Vagina (tissue), 2 donors: ENCODE results near the gene TNS1. TPM values are rescaled to one million over a fixed set of nuclear protein-coding genes. Genes with fewer than 3 reads are reported as not detected.

Experiments
- DNase-seq, 2 donors: peaks; one replicate each; pipeline ENCODE4 v3.0.0-alpha.2; 2017; ENCODE audit errors: extremely low spot score in 2 of 2
- H3K27ac ChIP-seq: fragments of 200-600 bp; sonication (generic); one replicate; pipeline ENCODE4 v1.5.1; 2019
- H3K27me3 ChIP-seq: fragments of 200-600 bp; sonication (generic); one replicate; pipeline ENCODE4 v1.5.1; 2019
- H3K36me3 ChIP-seq, 2 donors: fragments of 200-600 bp; sonication (generic); one replicate each; pipeline ENCODE4 v1.5.1; 2017 to 2019
- H3K4me1 ChIP-seq: fragments of 200-600 bp; sonication (generic); one replicate; pipeline ENCODE4 v1.5.1; 2019
- H3K4me3 ChIP-seq, 2 donors: fragments of 200-600 bp; sonication (generic); 1 replicate in 1 of 2; 2 replicates in 1 of 2; pipeline ENCODE4 v1.5.1; 2016 to 2019
- H3K9me3 ChIP-seq: fragments of 200-600 bp; sonication (generic); one replicate; pipeline ENCODE4 v1.5.1; 2019
- POLR2A ChIP-seq, 2 donors: fragments of 450-650 bp; IDR thresholded peaks; one replicate each; pipeline ENCODE4 v1.6.1; 2017; ENCODE audit warnings: antibody characterized with exemption in 2 of 2, mild to moderate bottlenecking in 2 of 2, moderate library complexity in 2 of 2
- POLR2AphosphoS5 ChIP-seq, 2 donors: sonication (generic); formaldehyde crosslinking; IDR thresholded peaks; one replicate each; pipeline ENCODE4 v1.9.0; 2017; ENCODE audit warnings: antibody characterized with exemption in 2 of 2, mild to moderate bottlenecking in 2 of 2, low read depth in 1 of 2; ENCODE audit not compliant: insufficient read depth in 1 of 2
- intact Hi-C: fragments of 100-400 bp; cut with DNase I; formaldehyde crosslinking; loops from one replicate; pipeline ENCODE4 v1.15.1; 2023
- total RNA-seq: library from RNA; depleted of rRNA; stranded (reverse); fragments of >200 nt; gene quantifications from one replicate; pipeline ENCODE4 v1.2.3, GENCODE V29; 2016
- TF ChIP-seq, protein P1 (sequence below), 3 experiments: fragments of 450-650 bp in 2 of 3; fragments of 200-600 bp in 1 of 3; sonication (generic) in 1 of 3; IDR thresholded peaks; one replicate each; pipeline ENCODE4 v1.5.1; 2017 to 2019; ENCODE audit warnings: antibody characterized with exemption in 3 of 3, mild to moderate bottlenecking in 2 of 3, moderate library complexity in 2 of 3

The TNS1 gene
- total RNA-seq, 1 donor from 2014 or later: 216 TPM

- Histone ChIP-seq H3K27me3 (no peaks in the 10 kb centered on the region), H3K36me3 (peaks cover 0 to 70% of the 10 kb centered on the region in 2 donors), H3K27ac (peak overlapping the region; percentile 3), H3K4me1 (peaks cover 29% of the 10 kb centered on the region), H3K9me3 (no peaks in the 10 kb centered on the region), H3K4me3 (no peak overlapping the region)
- TF ChIP-seq POLR2AphosphoS5 (IDR thresholded peaks at IDR 0.05; ENCODE audit: insufficient read depth in 1 of 2, low read depth in 1 of 2) (no peak), POLR2A (IDR thresholded peaks at IDR 0.05) (no peak)
- TF ChIP-seq, protein P1, sequence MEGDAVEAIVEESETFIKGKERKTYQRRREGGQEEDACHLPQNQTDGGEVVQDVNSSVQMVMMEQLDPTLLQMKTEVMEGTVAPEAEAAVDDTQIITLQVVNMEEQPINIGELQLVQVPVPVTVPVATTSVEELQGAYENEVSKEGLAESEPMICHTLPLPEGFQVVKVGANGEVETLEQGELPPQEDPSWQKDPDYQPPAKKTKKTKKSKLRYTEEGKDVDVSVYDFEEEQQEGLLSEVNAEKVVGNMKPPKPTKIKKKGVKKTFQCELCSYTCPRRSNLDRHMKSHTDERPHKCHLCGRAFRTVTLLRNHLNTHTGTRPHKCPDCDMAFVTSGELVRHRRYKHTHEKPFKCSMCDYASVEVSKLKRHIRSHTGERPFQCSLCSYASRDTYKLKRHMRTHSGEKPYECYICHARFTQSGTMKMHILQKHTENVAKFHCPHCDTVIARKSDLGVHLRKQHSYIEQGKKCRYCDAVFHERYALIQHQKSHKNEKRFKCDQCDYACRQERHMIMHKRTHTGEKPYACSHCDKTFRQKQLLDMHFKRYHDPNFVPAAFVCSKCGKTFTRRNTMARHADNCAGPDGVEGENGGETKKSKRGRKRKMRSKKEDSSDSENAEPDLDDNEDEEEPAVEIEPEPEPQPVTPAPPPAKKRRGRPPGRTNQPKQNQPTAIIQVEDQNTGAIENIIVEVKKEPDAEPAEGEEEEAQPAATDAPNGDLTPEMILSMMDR (IDR thresholded peaks at IDR 0.05): no peak
- intact Hi-C loops: loop anchor here (5.0 kb wide), 1 partner anchor 99 kb away; no protein-coding TSS in a partner anchor
- DNase-seq: no peak
These were observed 116.7 kb downstream of the TNS1 start for GRCh38 chr2:217886091-217886490.

- intact Hi-C loops: loop anchor here (5.0 kb wide), 2 partner anchors 83 to 98 kb away; no protein-coding TSS in a partner anchor
- H3K27ac ChIP-seq: no peak overlapping the region
- H3K36me3 ChIP-seq: peaks cover 0 to 70% of the 10 kb centered on the region in 2 donors
- no peak for DNase-seq
- H3K27me3 ChIP-seq: no peaks in the 10 kb centered on the region
- H3K9me3 ChIP-seq: no peaks in the 10 kb centered on the region
- no peak overlapping the region for H3K4me3 ChIP-seq
- H3K4me1 ChIP-seq: peaks cover 29% of the 10 kb centered on the region
- TF ChIP-seq, protein P1 (IDR thresholded peaks at IDR 0.05): no peak
- TF ChIP-seq POLR2A (IDR thresholded peaks at IDR 0.05) (no peak), POLR2AphosphoS5 (IDR thresholded peaks at IDR 0.05; ENCODE audit: insufficient read depth in 1 of 2, low read depth in 1 of 2) (no peak)
These were observed 117.8 kb downstream of the TNS1 start for GRCh38 chr2:217884985-217885384.

GRCh38 chr2:217880891-217881290, 121.9 kb downstream of the TNS1 start:
- no peaks in the 10 kb centered on the region for H3K27me3 ChIP-seq
- intact Hi-C loops: loop anchor here (5.0 kb wide), 1 partner anchor 79 kb away; no protein-coding TSS in a partner anchor
- TF ChIP-seq, protein P1 (IDR thresholded peaks at IDR 0.05): no peak
- TF ChIP-seq POLR2A (IDR thresholded peaks at IDR 0.05) (no peak), POLR2AphosphoS5 (IDR thresholded peaks at IDR 0.05; ENCODE audit: insufficient read depth in 1 of 2, low read depth in 1 of 2) (peak in 1 of 2 donors; percentile 20)
- DNase-seq: no peak
- H3K27ac ChIP-seq: peak overlapping the region; percentile 63
- H3K4me3 ChIP-seq: no peak overlapping the region
- H3K4me1 ChIP-seq: peaks cover 47% of the 10 kb centered on the region
- H3K9me3 ChIP-seq: no peaks in the 10 kb centered on the region
- H3K36me3 ChIP-seq: peaks cover 0 to 83% of the 10 kb centered on the region in 2 donors

- H3K36me3 ChIP-seq: peaks cover 0 to 78% of the 10 kb centered on the region in 2 donors
These were observed 122.4 kb downstream of the TNS1 start for GRCh38 chr2:217880287-217880889.

GRCh38 chr2:217878915-217879590, 123.7 kb downstream of the TNS1 start:
- Histone ChIP-seq H3K36me3 (peaks cover 0 to 74% of the 10 kb centered on the region in 2 donors), H3K4me1 (peaks cover 57% of the 10 kb centered on the region), H3K4me3 (no peak overlapping the region), H3K27me3 (no peaks in the 10 kb centered on the region), H3K27ac (peak overlapping the region; percentile 75), H3K9me3 (no peaks in the 10 kb centered on the region)
- no peak for DNase-seq
- intact Hi-C loops: no loop called here
- peak in 1 of 2 donors; percentile 40 for TF ChIP-seq POLR2AphosphoS5 (IDR thresholded peaks at IDR 0.05; ENCODE audit: insufficient read depth in 1 of 2, low read depth in 1 of 2)
- TF ChIP-seq, protein P1 (IDR thresholded peaks at IDR 0.05): no peak
- no peak for TF ChIP-seq POLR2A (IDR thresholded peaks at IDR 0.05)

More at GRCh38 chr2:217880287-217880889, 122.4 kb downstream of the TNS1 start:
- peaks cover 51% of the 10 kb centered on the region for H3K4me1 ChIP-seq
- intact Hi-C loops: loop anchor here (5.0 kb wide), 1 partner anchor 78 kb away; no protein-coding TSS in a partner anchor
- H3K27me3 ChIP-seq: no peaks in the 10 kb centered on the region
- no peak for TF ChIP-seq POLR2A (IDR thresholded peaks at IDR 0.05)
- peak overlapping the region; percentile 75 for H3K27ac ChIP-seq
- H3K9me3 ChIP-seq: no peaks in the 10 kb centered on the region
- no peak overlapping the region for H3K4me3 ChIP-seq
- DNase-seq: no peak
